GM20431 (cell line): ENCODE results near the gene ATP2B3.

Experiments used
- in situ Hi-C: fragments of 300-500 bp; cut with MseI, MboI; formaldehyde crosslinking; loops from one replicate; pipeline ENCODE4 v1.15.0; 2020; ENCODE audit warnings: low sequenced_read_pairs; ENCODE audit not compliant: unreplicated experiment

Gene ATP2B3

GRCh38 chrX:153626863-153627674, 109.6 kb downstream of the ATP2B3 start:
- in situ Hi-C loops = no loop called here

GRCh38 chrX:153627675-153628111, 110.3 kb downstream of the ATP2B3 start:
- in situ Hi-C loops = no loop called here

- in situ Hi-C loops = no loop called here
Measured at GRCh38 chrX:153628129-153628528, 110.7 kb downstream of the ATP2B3 start.

GRCh38 chrX:153628665-153629064, 111.2 kb downstream of the ATP2B3 start:
- in situ Hi-C loops = no loop called here

GRCh38 chrX:153631346-153631745, 113.9 kb downstream of the ATP2B3 start:
- in situ Hi-C loops = no loop called here

GRCh38 chrX:153631907-153632594, 114.6 kb downstream of the ATP2B3 start:
- in situ Hi-C loops = no loop called here
